Ishikawa (cell line): Measurements from ENCODE around the gene SS18L1.

Source experiments
- EGR1 ChIP-seq: IDR thresholded peaks from 2 replicates; pipeline ENCODE4 v1.6.1; 2012
- EP300 ChIP-seq: IDR thresholded peaks from 2 replicates; pipeline ENCODE4 v1.6.1; 2012; ENCODE audit warnings: borderline replicate concordance
- FOXM1 ChIP-seq: IDR thresholded peaks from 2 replicates; pipeline ENCODE4 v1.6.1; 2012; ENCODE audit warnings: low read depth, borderline replicate concordance
- RAD21 ChIP-seq: IDR thresholded peaks from 2 replicates; pipeline ENCODE4 v1.6.1; 2012; ENCODE audit warnings: low read depth
- TAF1 ChIP-seq: IDR thresholded peaks from 2 replicates; pipeline ENCODE4 v1.6.1; 2012; ENCODE audit warnings: low read depth, mild to moderate bottlenecking
- YY1 ChIP-seq: IDR thresholded peaks from 2 replicates; pipeline ENCODE4 v1.6.1; 2012; ENCODE audit warnings: low read depth
- TF ChIP-seq, protein P1 (sequence below): IDR thresholded peaks from 2 replicates; pipeline ENCODE4 v1.6.1; 2012
- TF ChIP-seq, protein P2 (sequence below): IDR thresholded peaks from 2 replicates; pipeline ENCODE4 v1.6.1; 2012; ENCODE audit warnings: low read depth, mild to moderate bottlenecking

DNA sequence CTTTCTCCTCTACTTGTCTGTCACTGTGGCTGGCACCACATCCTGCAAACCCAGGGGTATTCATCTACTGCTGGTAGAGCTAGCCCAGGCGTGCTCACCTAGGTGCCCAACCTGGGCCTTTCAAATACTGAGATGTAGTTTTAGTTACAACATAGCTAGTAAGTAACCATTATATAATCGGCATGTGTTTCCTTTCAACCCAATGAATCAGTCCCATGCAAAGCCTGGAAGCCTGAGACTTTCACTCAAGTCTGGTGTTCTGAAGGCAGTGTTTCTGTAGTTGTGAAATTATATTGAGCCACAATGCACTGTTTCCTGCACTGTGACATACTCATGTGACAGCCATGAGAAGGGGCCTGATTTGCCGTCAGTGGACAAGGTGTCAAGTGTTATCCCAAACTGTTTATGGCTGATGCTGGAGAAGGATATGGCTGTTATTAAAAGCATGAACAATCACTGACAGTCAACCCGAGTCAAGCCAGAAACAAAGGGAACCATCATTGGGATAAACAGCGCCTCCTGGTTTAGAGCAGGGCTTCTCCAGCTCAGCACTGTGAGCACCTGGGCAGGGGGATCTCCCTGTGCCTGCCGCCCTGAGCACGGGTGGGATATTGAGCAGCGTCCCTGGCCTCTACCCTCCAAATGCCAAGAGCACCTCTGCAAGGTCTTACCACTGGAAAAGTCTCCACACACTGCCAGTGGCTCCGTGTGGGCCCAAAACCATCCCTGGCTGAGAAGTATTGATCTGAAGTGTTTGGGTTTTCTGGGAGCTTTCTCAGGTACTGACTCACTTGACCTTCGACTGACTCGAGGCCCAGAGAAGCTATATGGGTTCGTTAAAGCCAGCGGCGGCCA lies 1.9 kb upstream of the SS18L1 start:
- no peak for TF ChIP-seq YY1
- TF ChIP-seq, protein P1, sequence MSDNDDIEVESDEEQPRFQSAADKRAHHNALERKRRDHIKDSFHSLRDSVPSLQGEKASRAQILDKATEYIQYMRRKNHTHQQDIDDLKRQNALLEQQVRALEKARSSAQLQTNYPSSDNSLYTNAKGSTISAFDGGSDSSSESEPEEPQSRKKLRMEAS: no peak
- TF ChIP-seq, protein P2, sequence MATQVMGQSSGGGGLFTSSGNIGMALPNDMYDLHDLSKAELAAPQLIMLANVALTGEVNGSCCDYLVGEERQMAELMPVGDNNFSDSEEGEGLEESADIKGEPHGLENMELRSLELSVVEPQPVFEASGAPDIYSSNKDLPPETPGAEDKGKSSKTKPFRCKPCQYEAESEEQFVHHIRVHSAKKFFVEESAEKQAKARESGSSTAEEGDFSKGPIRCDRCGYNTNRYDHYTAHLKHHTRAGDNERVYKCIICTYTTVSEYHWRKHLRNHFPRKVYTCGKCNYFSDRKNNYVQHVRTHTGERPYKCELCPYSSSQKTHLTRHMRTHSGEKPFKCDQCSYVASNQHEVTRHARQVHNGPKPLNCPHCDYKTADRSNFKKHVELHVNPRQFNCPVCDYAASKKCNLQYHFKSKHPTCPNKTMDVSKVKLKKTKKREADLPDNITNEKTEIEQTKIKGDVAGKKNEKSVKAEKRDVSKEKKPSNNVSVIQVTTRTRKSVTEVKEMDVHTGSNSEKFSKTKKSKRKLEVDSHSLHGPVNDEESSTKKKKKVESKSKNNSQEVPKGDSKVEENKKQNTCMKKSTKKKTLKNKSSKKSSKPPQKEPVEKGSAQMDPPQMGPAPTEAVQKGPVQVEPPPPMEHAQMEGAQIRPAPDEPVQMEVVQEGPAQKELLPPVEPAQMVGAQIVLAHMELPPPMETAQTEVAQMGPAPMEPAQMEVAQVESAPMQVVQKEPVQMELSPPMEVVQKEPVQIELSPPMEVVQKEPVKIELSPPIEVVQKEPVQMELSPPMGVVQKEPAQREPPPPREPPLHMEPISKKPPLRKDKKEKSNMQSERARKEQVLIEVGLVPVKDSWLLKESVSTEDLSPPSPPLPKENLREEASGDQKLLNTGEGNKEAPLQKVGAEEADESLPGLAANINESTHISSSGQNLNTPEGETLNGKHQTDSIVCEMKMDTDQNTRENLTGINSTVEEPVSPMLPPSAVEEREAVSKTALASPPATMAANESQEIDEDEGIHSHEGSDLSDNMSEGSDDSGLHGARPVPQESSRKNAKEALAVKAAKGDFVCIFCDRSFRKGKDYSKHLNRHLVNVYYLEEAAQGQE: no peak
- TF ChIP-seq TAF1: no peak
- TF ChIP-seq EP300: no peak
- TF ChIP-seq EGR1: no peak
- TF ChIP-seq FOXM1: no peak
- no peak for TF ChIP-seq RAD21
